Measurements from ENCODE around the gene DYNLRB2. TPM values are rescaled to one million over a fixed set of nuclear protein-coding genes. Genes with fewer than 3 reads are reported as not detected.
A peak's percentile ranks its signal among the peaks of the same experiment; 100 is the strongest.

The DYNLRB2 gene
- total RNA-seq, 1 donor: not detected

DNA sequence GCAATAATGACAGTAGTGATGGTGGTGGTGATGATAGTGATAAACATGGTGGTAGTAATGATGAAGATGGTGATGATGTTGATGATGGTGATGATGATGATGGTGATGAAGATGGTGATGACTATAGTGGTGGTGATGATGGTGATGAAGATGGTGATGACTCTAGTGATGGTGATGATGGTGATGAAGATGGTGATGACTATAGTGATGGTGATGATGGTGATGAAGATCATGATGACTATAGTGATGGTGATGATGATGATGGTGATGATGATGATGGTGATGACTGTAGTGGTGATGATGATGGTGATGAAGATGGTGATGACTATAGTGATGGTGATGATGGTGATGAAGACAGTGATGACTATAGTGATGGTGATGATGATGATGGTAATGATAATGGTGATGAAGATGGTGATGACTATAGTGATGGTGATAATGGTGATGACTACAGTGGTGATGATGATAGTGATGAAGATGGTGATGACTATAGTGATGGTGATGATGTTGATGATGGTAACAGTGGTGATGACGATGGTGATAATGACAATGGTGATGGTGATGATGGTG, 35.6 kb downstream of the DYNLRB2 start:
- no peaks in the 10 kb centered on the region for H3K36me3 ChIP-seq (ENCODE audit: insufficient read depth, low read length)
- peaks cover 16% of the 10 kb centered on the region for H3K27me3 ChIP-seq (ENCODE audit: insufficient read depth, low read length)
- no peak overlapping the region for H3K27ac ChIP-seq (ENCODE audit: low read depth, low read length)
- no peak overlapping the region for H2AFZ ChIP-seq (ENCODE audit: low read length)
- TF ChIP-seq, protein P1, sequence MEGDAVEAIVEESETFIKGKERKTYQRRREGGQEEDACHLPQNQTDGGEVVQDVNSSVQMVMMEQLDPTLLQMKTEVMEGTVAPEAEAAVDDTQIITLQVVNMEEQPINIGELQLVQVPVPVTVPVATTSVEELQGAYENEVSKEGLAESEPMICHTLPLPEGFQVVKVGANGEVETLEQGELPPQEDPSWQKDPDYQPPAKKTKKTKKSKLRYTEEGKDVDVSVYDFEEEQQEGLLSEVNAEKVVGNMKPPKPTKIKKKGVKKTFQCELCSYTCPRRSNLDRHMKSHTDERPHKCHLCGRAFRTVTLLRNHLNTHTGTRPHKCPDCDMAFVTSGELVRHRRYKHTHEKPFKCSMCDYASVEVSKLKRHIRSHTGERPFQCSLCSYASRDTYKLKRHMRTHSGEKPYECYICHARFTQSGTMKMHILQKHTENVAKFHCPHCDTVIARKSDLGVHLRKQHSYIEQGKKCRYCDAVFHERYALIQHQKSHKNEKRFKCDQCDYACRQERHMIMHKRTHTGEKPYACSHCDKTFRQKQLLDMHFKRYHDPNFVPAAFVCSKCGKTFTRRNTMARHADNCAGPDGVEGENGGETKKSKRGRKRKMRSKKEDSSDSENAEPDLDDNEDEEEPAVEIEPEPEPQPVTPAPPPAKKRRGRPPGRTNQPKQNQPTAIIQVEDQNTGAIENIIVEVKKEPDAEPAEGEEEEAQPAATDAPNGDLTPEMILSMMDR (IDR thresholded peaks at IDR 0.05; ENCODE audit: extremely low read depth, low read depth, low read length): no peak
- no peak overlapping the region for H3K4me3 ChIP-seq (ENCODE audit: insufficient read depth, low read length)
- no peaks in the 10 kb centered on the region for H4K20me1 ChIP-seq (ENCODE audit: insufficient read depth, low read length)
- no peak overlapping the region for H3K4me2 ChIP-seq (ENCODE audit: insufficient read depth, low read length)
- no peaks in the 10 kb centered on the region for H3K9me3 ChIP-seq (ENCODE audit: low read depth, low read length)
- H3K79me2 ChIP-seq (ENCODE audit: insufficient read depth, low read length): no peaks in the 10 kb centered on the region
- DNase-seq (ENCODE audit: insufficient read length, low spot score, missing footprints): no peak
- H3K4me1 ChIP-seq (ENCODE audit: insufficient read depth, low read length): no peaks in the 10 kb centered on the region

DNA sequence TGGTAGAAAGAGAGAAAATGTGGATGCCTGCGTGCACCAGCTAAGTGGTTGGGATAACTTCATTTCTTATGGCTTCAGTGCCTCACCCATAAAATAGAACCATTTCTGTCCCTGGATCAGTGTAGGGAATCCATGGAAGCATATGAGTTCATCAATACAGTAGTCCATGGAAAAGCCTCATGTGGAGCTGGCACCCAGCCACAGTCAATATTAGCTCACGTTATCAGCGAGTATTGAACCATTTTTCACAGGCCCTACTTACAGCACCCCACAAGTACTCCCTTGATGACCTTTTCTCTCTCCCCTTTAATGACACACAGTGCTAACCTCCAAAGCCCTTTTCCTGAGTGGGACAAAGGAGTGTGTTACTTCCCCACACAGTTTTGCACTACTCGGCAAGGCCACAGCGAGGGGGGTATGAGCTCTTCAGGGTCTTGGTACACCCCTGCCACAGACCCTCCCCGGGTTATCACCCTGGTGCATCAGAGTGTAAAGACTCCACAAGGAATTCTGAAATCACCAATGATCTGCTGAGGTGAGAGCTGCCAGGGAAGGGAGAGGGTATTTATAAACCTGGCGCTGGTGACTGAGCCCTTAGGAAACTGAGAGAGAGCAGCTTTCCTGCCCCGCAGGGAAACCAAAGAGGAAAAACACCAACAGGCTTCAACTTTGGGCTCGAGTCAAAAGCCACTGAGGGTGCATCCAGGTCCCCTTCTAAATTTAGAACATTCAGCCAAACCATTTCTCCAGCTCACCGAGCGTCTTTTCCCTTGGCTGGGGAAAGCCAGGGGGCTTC, 36.9 kb downstream of the DYNLRB2 start:
- Histone ChIP-seq H2AFZ (ENCODE audit: low read length) (no peak overlapping the region), H3K36me3 (ENCODE audit: insufficient read depth, low read length) (no peaks in the 10 kb centered on the region), H4K20me1 (ENCODE audit: insufficient read depth, low read length) (no peaks in the 10 kb centered on the region), H3K27me3 (ENCODE audit: insufficient read depth, low read length) (peaks cover 9% of the 10 kb centered on the region), H3K4me2 (ENCODE audit: insufficient read depth, low read length) (no peak overlapping the region), H3K9me3 (ENCODE audit: low read depth, low read length) (no peaks in the 10 kb centered on the region), H3K27ac (ENCODE audit: low read depth, low read length) (no peak overlapping the region), H3K4me3 (ENCODE audit: insufficient read depth, low read length) (no peak overlapping the region), H3K4me1 (ENCODE audit: insufficient read depth, low read length) (no peaks in the 10 kb centered on the region), H3K79me2 (ENCODE audit: insufficient read depth, low read length) (no peaks in the 10 kb centered on the region)
- TF ChIP-seq, protein P1 (IDR thresholded peaks at IDR 0.05; ENCODE audit: extremely low read depth, low read depth, low read length): no peak
- no peak for DNase-seq (ENCODE audit: insufficient read length, low spot score, missing footprints)

DNA sequence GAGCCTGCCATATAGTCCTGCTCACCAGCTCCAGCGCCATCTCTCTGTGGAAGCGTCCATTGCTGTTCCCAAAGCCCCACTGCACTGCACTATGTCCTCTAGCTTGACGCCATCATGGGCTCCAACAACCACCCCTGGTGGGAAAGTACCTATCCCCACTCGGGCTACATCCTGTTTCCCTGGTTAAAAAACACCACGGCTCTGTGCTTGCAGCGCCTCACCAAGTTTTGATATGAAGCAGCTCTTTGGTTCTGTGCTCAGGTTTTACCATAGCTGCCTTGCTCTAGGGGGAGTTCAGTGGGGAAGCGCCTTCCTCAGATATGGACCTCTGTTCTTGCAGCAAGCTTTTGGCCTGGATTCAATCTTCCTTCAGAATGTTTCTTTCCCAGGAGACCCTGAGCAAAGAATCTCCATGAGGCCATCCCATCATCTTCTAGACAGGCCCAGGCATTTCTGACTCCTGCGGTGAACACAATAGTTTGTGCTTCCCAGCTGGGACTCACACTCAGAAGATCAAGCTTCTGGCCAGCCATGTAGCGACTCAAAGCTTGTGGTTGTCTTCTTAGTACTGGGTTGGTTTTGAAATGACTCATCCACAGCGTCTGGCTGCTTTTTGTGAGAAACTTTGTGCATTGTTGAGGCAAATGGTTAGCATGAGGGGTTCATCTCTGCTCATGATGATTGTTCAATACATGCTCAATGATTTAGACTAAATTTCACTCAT, 39.5 kb downstream of the DYNLRB2 start:
- no peaks in the 10 kb centered on the region for H4K20me1 ChIP-seq (ENCODE audit: insufficient read depth, low read length)
- no peak overlapping the region for H2AFZ ChIP-seq (ENCODE audit: low read length)
- H3K79me2 ChIP-seq (ENCODE audit: insufficient read depth, low read length): no peaks in the 10 kb centered on the region
- DNase-seq (ENCODE audit: insufficient read length, low spot score, missing footprints): peak; percentile 63
- TF ChIP-seq, protein P1 (IDR thresholded peaks at IDR 0.05; ENCODE audit: extremely low read depth, low read depth, low read length): no peak
- no peaks in the 10 kb centered on the region for H3K27me3 ChIP-seq (ENCODE audit: insufficient read depth, low read length)
- peaks cover 8% of the 10 kb centered on the region for H3K4me1 ChIP-seq (ENCODE audit: insufficient read depth, low read length)
- no peaks in the 10 kb centered on the region for H3K36me3 ChIP-seq (ENCODE audit: insufficient read depth, low read length)
- H3K4me3 ChIP-seq (ENCODE audit: insufficient read depth, low read length): no peak overlapping the region
- H3K27ac ChIP-seq (ENCODE audit: low read depth, low read length): no peak overlapping the region
- no peak overlapping the region for H3K4me2 ChIP-seq (ENCODE audit: insufficient read depth, low read length)
- H3K9me3 ChIP-seq (ENCODE audit: low read depth, low read length): no peaks in the 10 kb centered on the region

DNA sequence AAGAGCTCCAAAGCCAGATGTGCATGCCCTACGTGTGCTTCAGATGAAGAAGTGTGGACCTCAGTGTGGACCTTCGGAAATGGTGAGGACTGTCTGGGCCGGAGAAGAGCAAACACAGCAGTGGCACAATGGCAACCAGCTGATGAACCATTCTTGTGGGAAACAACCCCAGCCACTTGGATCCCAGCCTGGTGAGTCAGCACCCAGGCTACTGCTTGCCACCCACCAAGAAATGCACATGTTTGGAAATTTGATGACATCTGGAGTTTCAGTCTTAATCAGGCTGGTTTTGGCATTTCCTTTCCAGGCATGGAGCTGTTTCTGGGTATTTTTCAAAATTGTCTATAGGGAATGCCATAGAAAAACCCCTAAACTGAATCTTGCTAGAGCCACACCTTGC, 42.7 kb downstream of the DYNLRB2 start:
- Histone ChIP-seq H3K9me3 (ENCODE audit: low read depth, low read length) (no peaks in the 10 kb centered on the region), H3K4me3 (ENCODE audit: insufficient read depth, low read length) (peak overlapping the region; percentile 10), H3K27me3 (ENCODE audit: insufficient read depth, low read length) (no peaks in the 10 kb centered on the region), H3K36me3 (ENCODE audit: insufficient read depth, low read length) (no peaks in the 10 kb centered on the region), H3K4me2 (ENCODE audit: insufficient read depth, low read length) (no peak overlapping the region), H3K4me1 (ENCODE audit: insufficient read depth, low read length) (peaks cover 8% of the 10 kb centered on the region), H2AFZ (ENCODE audit: low read length) (no peak overlapping the region), H3K27ac (ENCODE audit: low read depth, low read length) (no peak overlapping the region), H4K20me1 (ENCODE audit: insufficient read depth, low read length) (no peaks in the 10 kb centered on the region), H3K79me2 (ENCODE audit: insufficient read depth, low read length) (no peaks in the 10 kb centered on the region)
- no peak for DNase-seq (ENCODE audit: insufficient read length, low spot score, missing footprints)
- TF ChIP-seq, protein P1 (IDR thresholded peaks at IDR 0.05; ENCODE audit: extremely low read depth, low read depth, low read length): no peak
